22Rv1 (cell line): ENCODE data around the gene RPL37A.
A peak's percentile ranks its signal among the peaks of the same experiment; 100 is the strongest.
"Not testable (repeated sequence)": the region's sequence is repeated elsewhere in the genome, so short reads cannot be mapped to it uniquely, and the experiment has no call there.

Experiments used
- H3K27ac ChIP-seq: fragments of 450-650 bp; 2 replicates; pipeline ENCODE4 v1.5.1; 2017
- CTCF ChIP-seq: fragments of 450-650 bp; IDR thresholded peaks from 2 replicates; pipeline ENCODE4 v1.5.1; 2017; ENCODE audit warnings: mild to moderate bottlenecking
- ZFX ChIP-seq: fragments of 450-650 bp; IDR thresholded peaks from 2 replicates; pipeline ENCODE4 v1.6.1; 2017; ENCODE audit warnings: antibody characterized with exemption, borderline replicate concordance

RPL37A gene

DNA sequence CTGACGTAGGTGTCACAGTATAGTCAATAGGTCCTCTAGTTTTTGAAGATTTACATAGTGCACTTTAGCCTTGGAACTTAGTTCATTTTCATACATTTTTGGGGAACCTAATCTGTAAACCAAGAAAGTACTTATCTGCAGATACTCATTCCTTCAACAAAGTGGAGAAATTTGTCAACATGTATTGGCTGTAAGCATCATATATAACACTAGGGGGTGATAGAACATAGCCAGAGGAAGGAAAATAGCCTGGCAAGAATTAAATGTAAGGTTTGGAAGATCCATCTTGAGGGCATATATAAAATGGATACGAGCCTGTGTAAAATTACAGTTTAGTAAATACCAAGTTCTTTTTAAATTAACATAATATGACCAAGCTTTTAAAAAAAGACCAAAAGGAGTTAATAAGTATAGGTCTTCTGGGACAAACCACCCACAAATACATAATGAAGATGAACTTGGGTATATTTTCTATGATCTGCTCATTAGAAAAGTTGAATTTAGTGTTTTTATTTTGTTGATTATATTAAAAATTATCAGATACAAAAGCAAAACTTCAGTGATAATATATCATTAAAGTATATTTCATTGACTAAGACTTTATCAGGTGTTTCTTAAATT is 18.2 kb downstream of the RPL37A start:
- TF ChIP-seq CTCF (peak; percentile 88), ZFX (no peak)
- H3K27ac ChIP-seq, result no peak overlapping the region

GRCh38 chr2:216517447-216518225 is 19.0 kb downstream of the RPL37A start:
- H3K27ac ChIP-seq, result no peak overlapping the region
- TF ChIP-seq ZFX (no peak), CTCF (no peak)

- H3K27ac ChIP-seq, result not testable (repeated sequence)
Observed at GRCh38 chr2:216518566-216519119, 20.0 kb downstream of the RPL37A start.

DNA sequence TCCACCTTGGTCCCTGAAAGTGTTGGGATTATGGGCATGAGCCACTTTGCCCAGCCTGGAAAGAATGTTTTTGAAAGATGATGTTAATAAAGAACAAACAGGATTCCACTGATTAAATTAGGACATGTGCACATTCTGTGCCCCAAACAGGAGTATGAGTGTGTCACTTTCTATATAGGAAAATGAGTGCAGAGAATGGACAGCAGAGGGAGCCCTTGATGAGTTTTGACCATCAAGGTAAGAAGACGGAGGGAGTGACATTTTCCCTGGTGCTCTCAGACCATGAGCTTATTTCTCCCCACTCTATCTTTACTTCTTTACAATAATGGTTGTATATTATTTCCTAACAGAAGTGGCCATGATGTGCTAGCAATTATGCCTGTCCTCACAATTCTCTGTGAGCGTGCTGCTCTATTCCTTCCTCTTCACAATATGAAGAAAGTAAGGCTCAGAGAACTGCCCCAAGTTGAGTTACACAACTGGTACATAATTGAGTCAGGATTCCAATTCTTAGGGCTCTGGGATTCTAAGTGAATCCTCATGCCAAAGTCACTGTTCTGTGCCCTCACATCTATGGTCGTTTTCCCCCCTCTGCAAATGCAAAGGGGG is 20.6 kb downstream of the RPL37A start:
- TF ChIP-seq CTCF (peak; percentile 82), ZFX (no peak)
- no peak overlapping the region for H3K27ac ChIP-seq

DNA sequence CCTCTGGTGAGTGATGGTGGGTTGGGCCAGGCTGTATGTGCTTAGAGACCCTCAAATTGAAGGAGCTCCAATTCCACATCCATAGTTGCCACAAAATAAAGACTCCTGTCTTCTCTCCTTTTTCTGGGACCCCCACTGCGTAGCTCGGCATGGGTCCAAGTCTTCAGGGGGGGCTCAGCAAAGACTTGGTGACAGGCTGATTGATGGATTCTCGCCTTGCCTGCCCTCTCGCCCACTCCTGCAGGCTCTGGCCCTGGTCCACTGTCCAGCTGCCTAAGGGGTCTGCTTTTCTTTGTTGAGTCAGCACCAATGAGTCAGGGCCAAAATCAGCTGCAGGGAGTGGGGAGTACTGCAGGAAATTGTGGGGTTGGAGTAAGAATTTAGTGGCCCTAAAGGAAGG is 21.5 kb downstream of the RPL37A start:
- no peak overlapping the region for H3K27ac ChIP-seq
- TF ChIP-seq CTCF, result no peak
- TF ChIP-seq ZFX, result no peak

GRCh38 chr2:216522892-216523502 is 24.4 kb downstream of the RPL37A start:
- TF ChIP-seq ZFX, result no peak
- TF ChIP-seq CTCF, result no peak
- no peak overlapping the region for H3K27ac ChIP-seq

DNA sequence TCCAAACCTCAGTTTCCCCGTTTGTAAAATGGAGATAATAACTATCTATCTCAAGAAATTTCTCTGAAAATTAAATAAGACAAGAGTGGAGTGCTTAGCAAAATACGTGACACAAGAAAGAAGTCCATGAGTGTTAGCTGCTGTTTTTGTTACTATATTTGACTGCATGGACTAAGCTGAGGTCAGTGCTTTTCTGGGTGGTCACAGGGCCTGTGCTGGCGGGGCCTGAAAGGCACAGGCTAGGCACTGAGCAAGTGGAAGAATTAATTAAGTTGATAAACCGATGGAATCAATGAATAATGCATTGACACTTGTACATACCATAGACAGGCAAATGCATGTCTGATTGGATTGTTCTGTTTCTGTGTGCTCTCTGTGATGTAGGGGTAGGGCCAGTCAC is 27.3 kb downstream of the RPL37A start:
- TF ChIP-seq CTCF, result no peak
- TF ChIP-seq ZFX, result no peak

More for the DNA sequence above, 27.3 kb downstream of the RPL37A start:
- no peak overlapping the region for H3K27ac ChIP-seq
